Amniotic stem cell (primary cell): ENCODE measurements around the gene FUNDC1.
"Not testable (repeated sequence)": the region's sequence is repeated elsewhere in the genome, so short reads cannot be mapped to it uniquely, and the experiment has no call there.

Source experiments
- DNase-seq: peaks from one replicate; lab custom pipeline; 2025; lab: John Stamatoyannopoulos, UW

The FUNDC1 gene, protein sequence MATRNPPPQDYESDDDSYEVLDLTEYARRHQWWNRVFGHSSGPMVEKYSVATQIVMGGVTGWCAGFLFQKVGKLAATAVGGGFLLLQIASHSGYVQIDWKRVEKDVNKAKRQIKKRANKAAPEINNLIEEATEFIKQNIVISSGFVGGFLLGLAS

DNA sequence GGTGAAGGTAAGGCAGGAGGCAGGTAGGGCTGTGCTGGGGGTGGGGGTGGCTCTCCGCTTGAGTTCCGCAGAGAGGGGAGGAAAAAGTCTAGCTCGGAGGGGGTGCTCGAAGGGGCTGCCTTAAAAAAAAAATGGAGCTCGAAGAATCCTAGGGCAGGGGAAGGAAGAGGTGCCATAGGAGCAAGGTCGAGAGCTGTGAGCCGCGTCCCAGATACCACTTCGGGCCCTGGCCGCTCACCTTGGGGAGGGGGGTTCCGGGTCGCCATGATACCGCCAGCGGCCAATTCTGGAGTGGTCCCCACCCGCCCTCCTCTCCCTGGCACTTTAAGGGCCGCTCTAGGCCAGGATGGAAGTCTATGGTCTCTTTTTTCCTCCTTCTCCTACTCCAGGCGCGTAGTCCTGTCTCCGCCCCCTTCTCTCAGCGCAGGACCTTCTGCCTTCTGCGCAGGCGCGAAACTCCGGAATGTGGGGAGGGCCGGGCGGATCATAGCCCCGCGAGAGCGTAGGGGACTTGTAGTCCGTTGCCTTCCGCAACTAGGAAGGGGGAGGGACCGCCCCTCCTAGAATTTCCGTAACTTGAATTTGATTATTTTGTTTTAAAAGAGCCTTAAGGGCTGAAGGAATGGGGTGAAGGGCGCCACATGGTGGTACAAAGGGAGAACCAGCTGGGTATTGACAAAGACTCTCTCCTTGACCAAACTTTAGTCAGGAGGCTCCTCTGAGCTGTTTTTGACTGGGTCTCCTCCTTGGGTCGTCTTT is at the start of gene FUNDC1:
TSS of gene FUNDC1 (minus strand) at position 293 of the 759 bp plus-strand sequence. CDS start at position 266, 27 bp downstream.
- peak; percentile 81 for DNase-seq

DNA sequence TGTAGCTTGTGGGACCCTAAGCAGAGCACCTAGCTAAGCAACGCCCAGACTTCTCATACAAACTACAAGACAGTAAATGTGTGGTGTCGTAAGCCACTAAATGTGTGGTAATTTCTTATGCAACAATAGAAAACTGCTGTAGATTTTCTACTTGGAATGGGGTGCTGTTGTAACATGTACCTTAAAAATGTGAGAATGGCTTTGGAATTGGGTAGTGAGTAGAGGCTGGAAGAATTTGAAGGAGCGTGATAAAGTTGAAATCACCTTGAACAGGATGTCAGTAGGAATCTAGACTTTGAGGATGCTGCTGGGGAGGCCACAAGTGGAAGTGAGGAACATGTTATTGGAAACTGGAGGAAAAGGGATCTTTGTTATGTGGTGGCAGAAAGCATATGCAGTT is 43.2 kb upstream of the FUNDC1 start:
- no peak for DNase-seq

DNA sequence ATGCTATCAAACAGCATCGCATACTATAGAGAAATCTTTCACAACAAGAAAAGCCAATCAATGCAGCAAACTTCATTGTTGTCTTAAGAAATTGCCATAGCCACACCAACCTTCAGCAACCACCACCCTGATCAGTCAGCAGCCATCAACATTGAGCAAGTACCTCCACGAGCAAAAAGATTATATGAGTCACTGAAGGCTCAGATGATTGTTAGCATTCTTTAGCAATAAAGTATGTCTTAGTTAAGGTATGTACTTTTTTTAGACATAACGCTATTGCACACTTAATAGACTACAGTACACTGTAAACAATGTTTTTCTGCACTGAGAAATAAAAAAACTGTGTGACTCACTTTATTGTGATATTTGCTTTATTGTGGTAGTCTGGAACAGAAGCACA is 37.8 kb upstream of the FUNDC1 start:
- peak; percentile 16 for DNase-seq

DNA sequence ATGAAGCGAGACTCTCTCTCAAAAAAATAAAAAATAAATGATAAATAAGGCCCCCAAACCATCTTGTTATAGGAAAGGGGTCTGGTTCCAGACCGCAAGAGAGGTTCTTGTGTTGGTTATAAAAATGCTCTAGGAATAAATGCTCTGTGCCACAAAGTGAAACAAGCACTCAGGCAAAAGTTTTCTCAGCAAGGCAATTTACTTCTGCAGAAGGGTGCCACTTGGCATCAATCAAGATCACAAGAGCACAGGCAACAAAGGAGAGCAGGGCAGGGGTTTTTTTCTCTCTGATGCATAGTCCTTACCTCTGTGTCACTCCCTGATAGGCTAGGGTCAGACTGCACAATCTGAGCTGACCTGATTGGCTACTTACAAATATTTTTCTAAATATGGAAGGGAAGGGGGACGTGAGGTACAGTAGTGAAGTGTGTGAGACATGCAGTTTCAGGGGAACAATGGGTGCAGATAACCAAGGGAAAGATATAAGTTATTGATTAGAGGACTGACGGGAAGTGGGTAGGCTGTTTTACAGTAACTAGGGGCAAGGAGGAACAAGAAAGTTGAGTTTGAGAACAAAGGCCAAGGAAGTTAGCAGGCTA is 29.8 kb upstream of the FUNDC1 start:
- no peak for DNase-seq

DNA sequence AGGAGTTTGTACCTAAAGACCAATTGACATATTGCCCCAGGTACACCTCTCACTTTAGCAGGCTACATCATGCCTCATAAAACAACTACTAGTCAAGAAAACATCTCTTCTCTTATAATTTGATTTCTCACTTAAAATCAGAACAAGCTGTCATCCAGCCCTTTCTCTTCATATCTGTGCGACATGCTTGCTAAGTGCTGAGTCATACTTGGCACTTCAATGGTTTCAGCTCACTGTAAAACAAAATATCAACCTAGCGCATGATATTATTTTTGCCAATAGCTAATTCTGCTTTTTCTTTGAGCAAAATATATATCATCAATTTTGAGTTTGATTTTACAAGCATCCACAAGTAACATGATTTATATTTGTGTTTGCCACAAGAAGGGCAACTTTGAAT is 27.9 kb upstream of the FUNDC1 start:
- DNase-seq: no peak

DNA sequence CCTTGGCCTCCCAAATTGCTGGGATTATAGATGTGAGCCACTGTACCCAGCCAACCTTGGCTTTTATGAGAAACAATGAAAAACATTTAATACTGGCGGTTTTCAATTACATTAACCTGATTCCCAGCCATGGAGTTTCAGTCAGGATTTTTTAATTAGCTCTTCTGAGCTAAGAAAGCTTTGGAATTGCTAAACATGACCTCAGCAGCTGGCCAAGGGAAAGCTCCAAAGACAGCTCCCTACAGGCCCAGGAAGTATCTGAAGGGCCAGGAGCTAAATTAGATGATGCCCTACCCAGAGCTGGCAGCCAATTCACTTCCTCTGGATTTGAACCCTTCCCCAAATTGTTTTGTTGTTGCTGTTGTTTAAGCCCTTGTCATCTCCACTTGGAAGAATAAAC is 26.5 kb upstream of the FUNDC1 start:
- no peak for DNase-seq

DNA sequence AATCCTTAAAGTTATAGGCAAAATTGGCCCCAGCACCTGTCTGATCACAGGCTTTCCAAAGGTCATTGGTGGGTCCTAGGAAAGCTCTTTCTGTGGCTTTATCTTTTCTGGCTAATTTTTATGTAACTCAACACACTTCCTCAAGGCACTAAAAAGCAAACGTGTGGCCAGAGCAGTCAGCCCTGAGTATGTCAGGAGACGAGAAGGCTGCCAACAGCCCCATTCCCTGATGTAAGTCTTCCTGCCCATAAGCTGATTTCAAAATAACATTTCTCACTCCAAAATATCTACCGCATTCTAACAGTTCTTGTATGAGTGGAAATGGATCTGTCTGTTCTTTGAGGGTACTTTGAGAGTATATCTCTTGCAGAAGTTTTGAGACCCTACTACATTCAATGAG is 25.5 kb upstream of the FUNDC1 start:
- DNase-seq: no peak

DNA sequence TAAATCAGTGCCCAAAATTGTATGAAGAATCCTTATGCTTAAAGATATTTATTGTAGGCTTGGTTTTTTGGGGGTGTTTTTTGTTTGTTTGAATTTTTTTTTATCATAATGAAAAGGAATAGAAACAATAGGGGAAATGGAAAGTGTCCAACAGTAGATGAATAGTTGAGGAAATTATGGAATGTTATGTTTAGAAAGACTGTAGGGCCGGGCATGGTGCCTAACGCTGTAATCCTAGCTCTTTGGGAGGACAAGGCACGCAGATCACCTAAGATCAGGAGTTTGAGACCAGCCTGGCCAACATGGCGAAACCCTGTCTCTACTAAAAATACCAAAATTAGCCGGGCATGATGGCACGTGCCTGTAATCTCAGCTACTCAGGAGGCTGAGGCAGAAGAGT is 19.2 kb upstream of the FUNDC1 start:
- DNase-seq: not testable (repeated sequence)

DNA sequence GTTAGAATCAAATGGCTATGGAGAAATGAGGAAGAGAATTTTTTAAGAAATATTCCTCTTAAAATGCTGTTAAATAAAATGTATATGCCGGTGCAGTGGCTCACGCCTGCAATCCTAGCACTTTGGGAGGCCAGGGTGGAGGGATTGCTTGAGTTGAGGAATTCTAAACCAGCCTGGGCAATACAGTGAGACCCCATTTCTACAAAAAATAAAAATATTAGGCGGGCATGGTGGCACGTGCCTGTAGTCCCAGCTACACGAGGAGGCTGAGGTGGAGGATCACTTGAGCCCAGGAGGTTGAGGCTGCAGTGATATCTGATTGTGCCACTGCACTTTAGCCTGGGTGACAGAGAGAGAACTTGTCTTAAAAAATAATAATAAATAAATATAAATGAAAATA is 7.9 kb upstream of the FUNDC1 start:
- DNase-seq: no peak

DNA sequence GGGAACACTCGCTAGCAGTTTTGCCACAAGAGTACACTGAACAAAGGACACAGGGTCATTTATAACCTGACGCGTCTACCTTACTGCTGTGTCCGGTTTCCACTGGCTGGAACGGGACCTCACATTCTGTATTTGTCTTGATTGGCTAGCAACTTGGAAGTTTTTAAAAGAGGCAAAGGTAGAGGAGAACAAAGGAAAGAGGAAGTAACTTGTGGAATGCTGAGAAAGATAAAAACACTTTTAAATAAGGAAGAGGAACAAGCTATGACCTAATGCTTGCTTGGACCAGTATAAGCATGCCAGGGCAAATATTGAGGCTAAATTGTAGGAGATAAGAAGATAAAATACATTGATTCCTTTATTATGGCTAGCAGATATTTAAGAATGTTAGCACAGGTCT is 2.8 kb upstream of the FUNDC1 start:
- DNase-seq: not testable (repeated sequence)

DNA sequence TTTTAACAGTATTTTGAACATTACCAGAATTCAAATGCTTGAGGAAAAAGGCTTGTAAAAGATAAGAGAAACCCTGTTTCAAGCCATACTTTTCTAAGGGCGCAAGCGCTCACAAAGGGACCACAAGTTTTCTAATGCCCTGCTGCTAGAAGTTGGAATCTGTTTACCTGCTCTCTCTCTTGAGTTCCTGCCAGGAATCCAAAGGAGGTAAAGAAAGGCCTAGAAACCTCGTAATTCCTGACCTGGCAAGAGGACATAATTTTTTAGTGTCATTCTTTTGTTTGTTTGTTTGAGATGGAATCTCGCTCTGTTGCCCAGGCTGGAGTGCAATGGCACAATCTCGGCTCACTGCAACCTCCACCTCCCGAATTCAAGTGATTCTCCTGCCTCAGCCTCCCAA is 1.4 kb upstream of the FUNDC1 start:
- DNase-seq: no peak

DNA sequence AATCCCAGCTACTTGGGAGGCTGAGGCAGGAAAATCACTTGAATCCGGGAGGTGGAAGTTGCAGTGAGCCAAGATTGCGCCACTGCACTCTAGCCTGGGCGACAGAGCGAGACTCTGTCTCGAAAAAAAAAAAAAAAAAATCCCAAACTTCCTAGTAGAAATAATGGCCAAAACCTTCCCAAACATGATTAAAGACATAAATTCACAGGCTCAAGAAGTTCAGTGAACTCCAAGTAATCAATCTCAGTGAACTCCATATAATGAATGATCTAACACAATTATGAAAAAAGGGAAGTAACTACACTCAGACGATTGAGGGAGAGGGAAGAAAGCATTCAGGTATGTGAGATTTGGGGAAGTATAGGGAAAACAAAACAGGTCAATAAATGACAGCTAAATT is 6.5 kb downstream of the FUNDC1 start:
- no peak for DNase-seq

DNA sequence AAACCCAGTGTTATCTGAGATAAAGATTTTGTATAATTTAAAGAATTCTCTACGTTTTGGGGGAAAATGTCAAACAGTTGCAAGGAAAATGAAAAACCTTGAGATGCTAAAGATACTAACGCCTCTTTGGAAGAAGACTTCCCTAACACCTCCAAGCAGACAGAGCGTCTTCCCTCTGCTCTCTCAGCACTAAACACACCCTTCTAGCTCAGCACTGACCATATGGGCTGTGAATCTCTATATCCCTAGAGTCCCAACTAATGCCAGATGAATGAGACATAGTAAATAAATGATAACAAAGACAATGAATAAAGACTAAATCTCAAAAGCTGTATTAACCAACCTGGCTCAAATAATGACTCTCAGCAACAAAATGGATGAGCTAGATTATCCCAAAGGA is 13.3 kb downstream of the FUNDC1 start:
- no peak for DNase-seq

DNA sequence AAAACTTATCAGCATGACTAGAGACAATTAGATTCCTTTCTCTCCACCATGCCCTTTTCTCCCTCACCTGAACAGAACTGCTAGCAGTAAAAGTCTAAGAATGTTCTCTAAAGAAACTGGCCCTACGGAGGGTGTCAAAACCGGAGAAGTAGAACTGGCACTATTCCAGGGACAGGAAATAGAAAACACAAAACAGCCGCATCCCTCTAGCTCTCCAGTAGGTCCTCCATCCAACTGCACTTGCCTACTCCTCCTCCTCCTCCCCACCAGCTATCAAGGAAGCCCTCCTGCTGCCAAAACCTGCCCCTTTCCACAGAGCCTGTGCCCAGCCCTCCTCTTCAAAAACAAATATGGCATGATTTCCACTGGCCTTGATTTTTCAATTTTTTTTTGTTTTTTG is 28.4 kb downstream of the FUNDC1 start:
- DNase-seq: no peak

DNA sequence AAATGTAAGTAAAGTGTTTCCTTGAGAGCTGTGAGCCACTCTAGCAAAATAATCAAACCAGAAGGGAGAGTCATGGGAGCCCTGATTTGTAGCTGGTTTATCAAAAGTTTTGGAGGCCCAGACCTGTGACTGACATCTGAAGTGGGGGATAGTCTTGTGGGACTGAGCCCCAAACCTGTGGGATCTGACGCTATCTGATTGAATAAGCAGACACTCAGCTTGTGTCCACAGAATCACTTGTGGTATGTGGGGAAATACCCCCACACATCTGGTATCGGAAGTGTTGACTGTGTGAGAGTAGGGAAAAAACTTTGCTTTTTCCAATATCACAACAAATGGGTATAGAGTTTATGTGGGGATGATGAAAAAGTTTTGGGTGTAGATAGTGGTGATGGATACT is 35.4 kb downstream of the FUNDC1 start:
- no peak for DNase-seq

DNA sequence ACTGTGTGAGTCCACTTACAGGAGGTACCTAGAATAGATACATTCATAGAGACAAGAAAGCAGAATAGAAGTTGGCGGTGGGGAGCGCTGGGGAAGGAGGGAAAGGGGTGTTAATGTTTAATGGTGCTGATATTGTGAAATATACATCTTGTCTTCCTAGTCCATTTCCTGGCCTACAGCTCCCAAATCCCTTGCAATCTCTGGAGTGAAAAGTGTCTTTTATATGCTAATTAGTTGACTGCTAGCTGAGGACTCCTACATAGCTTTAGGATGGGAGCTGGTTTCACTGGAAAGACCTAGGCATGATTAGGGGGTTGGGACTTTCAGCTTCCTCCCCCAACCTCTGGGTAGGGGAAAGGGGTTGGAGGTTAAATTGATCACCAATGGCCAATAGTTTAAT is 36.0 kb downstream of the FUNDC1 start:
- DNase-seq: no peak

DNA sequence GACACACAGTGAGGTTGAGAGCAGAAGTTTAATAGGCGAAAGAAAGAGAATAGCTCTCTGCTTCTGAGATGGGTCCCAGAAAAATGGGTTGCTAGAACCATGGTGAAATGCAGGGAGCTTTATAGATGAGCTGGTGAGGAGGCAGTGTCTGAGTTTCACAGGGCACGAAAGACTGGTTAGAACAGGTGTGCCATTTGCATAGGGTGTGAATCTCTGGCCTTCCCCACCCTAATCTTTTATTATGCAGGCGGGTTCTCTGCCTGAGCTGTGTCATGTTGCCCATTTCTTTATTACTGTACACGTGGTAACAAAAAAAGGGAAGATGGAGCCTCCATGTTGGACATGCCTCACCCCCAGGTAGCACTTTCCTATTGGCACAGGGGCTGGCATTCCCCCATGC is 39.1 kb downstream of the FUNDC1 start:
- DNase-seq: no peak

DNA sequence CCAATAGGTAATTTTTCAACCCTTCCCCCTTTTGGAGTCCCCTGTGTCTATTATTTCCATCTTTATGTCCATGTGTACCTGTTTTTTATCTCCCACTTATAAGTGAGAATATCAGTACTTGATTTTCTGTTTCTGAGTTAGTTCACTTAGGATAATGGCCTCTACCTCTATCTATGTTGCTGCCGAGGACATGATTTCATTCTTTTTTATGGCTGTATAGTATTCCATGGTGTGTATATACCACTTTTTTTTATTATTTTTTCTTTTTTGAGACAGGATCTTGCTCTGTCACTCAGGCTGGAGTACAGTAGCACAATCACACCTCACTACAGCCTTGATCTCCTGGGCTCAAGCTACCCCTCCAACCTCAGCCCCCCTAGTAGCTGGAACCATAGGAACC is 47.6 kb downstream of the FUNDC1 start:
- no peak for DNase-seq

DNA sequence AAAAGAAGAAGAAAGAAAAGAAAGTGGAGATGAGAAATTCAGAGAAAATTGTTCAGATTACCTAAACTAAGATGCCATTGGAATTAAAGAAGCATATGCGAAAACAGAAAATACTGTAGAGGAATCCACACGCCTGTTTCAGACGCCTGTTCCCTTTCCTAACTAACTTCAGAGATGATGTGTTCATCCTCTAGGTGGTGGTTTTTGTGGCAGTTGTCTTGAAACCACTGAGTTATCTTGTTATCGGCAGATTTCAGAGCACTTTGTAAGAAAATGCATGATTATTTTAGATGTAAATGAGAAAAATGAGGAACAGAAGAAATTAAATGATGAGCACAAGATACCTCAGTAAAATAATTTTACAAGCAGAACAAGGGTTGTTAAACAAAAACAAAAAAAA is 48.3 kb downstream of the FUNDC1 start:
- no peak for DNase-seq

DNA sequence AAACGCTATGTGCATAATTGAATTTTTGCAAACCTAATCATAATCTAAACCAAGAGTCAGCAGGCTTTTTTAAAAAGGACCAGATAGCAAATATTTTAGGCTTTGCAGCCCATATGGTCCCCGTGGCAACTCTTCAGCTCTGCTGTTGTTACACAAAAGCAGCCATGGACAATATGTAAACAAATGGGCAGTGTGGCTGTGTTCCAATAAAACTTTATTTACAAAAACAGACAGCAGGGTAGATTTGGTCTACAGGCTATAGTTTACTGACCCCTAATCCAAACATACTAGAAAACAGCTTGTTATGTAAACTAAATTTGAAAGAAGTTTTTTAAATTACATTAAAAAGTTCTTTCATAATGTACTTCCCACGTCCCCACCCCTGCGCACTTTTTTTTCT is 53.1 kb downstream of the FUNDC1 start:
- no peak for DNase-seq

DNA sequence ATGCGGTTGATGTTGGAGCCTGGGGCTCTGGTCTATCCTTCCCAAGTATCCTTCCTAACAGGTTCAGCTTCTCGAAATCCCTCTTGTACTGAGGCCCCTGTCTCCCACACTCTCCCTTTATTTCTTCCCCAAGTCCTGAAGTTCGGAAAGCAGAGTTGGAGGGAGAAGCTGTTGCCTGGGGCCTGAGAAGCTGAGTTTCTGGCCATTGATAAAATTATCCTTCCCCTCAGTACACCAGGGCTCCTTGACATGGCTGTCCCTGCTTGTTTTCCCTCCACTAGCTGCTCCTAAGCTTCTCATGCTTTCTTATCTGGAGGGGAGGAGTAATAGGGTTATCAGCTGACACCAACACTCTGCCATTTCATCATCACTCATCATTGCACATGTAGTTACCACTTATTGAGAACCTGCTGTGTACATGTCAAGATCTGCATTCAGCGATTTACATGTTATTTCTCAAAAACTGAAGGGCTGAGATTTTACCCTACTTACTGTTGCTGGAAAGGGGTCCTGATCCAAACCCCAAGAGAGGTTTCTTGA is 58.0 kb downstream of the FUNDC1 start:
- DNase-seq: no peak

DNA sequence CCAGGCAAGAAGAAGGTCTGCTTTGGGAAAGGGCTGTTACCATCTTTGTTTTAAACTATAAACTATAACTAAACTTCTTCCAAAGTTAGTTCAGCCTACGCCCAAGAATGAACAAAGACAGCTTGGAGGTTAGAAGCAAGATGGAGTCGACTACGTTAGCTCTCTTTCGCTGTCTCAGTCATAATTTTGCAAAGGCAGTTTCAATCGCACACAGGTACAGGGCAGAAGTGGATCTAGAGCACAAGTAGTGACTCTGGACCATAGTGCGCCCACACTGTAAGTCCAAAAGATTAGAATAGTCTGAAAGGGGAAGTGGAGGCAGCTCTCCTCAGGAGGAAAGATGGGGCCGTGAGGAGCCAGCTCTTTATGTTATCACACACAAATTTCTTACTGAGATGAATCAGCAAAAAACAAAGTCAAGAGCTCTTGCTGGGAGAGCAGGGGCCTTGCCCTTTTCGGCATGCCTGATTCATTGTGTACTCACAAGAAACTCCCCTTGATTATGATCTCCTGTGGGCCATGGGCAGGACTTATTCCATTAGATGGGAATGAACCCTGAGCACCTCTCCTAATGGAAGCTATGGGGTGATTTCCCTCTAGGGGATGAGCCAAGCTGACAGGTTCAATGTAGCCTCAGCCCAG is 58.6 kb downstream of the FUNDC1 start:
- DNase-seq: no peak

DNA sequence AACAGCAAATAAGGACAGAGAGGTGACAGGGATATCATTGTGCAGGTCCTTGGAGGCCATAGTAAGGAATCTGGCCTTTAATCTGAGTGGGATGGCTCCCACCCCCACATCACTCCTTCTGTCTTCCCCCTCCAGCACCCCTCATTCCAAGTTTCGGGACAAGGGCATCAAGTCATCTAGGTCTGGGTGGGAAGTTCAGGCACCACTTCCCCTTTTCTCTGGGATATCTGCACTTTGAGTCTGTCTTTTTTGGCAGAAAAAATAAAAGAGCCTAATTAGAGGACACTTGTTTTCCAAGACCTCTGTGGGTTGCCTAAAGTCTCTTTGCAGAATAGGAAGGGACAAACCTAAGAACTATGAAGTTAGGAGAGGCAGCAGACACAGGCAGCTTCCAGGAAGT is 60.1 kb downstream of the FUNDC1 start:
- no peak for DNase-seq
